HG03575 (cell line): Measurements from ENCODE around the gene USP46.

Experiments
- ATAC-seq: cut with Tn5 transposase; IDR thresholded peaks from one replicate; pipeline ENCODE4 v1.9.1; 2021; ENCODE audit not compliant: unreplicated experiment, insufficient number of reproducible peaks, low FRiP score; ENCODE audit errors: extremely low read depth

Gene USP46

DNA sequence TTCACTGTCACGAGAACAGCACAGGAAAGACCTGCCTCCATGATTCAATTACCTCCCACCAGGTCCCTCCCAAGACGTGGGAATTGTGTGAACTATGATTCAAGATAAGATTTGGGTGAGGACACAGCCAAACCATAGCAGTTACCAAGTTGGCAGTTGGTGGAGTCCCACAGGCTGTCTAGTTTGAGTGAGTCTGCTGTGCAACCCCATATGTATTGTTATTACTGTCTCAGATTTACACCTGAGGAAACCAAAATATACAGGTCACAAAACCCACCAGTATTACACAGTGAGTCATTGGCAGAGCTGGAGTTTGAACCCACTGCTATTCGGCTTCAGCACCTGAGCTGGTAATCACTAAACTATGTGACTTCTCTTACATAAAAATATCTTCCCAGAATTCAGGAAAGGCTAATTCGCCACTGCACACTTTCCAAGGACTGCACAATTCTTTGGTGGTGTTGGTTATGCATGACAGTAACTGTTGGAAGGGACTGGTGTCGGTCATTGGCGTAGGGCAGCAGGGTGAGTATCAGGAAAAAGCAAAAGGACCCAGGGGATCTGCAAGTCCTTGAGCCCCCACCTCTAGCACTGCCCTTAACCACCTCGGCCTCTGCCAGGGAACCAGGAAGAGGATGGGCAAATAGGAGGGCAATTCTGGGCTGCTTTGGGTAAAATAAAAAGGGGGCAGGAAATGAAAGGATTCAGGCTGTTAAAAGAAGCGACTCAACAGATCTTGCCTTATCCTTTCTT is 110.1 kb downstream of the USP46 start:
- no peak for ATAC-seq

- ATAC-seq: no peak
Observed at GRCh38 chr4:52546449-52546848, 112.7 kb downstream of the USP46 start.

- ATAC-seq: no peak
Observed at GRCh38 chr4:52545099-52546069, 113.7 kb downstream of the USP46 start.
